ENCODE measurements around the gene CSF3R.

The CSF3R gene

GRCh38 chr1:36417931-36418330 is 64.8 kb downstream of the CSF3R start:
- no peak for DNase-seq (ENCODE audit: low read depth)

Measured in stimulated activated CD8-positive, alpha-beta memory T cell treated with anti-CD3 and anti-CD28 coated beads, Interleukin-4, amount 100 ng/mL, for 24 hours (primary cell).